ENCODE measurements around the gene TRRAP. TPM values are rescaled to one million over a fixed set of nuclear protein-coding genes. Genes with fewer than 3 reads are reported as not detected.
A peak's percentile ranks its signal among the peaks of the same experiment; 100 is the strongest.

The TRRAP gene
- total RNA-seq, 8 experiments from 2014 or later = 11.7 to 55.6 (median 22.7) TPM

DNA sequence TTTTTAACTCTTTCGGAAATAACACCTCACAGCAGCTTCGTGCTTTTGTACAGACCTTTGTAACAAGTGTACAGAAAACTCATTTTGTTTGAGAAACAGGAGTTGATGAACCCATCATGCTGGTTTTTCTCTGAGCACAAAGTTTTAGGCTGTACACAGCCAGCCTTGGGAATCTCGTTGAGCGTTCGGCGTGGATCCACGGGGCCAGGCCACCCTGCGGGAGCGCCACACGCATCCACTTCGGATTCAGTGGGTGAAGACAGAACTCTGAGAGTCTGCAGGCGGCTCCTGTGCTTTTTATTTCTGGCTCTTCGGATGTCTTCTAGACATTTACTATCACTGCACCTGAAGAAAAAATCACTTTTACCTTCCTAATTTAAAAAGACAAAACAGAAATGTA is 134.4 kb downstream of the TRRAP start:
- Histone ChIP-seq H3K27ac (no peak overlapping the region), H3K4me1 (replicated peaks in 1 of 2) (no peaks in the 10 kb centered on the region), H3K4me3 (no peak overlapping the region)
- in situ Hi-C loops (cut with MboI; ENCODE audit: low pct_unique_long_range_greater_than_20kb in 2 of 9, low sequenced_read_pairs in 9 of 9, unreplicated experiment in 9 of 9) = no loop called here
- 90 to 100% (median 96%) methylated on average over 2 to 13 of the region's 13 CpGs; no CpG with 5 or more reads in 1 of the 10 experiments for WGBS, 10 experiments
- no peak for ATAC-seq (replicated peaks in 6 of 8)

DNA sequence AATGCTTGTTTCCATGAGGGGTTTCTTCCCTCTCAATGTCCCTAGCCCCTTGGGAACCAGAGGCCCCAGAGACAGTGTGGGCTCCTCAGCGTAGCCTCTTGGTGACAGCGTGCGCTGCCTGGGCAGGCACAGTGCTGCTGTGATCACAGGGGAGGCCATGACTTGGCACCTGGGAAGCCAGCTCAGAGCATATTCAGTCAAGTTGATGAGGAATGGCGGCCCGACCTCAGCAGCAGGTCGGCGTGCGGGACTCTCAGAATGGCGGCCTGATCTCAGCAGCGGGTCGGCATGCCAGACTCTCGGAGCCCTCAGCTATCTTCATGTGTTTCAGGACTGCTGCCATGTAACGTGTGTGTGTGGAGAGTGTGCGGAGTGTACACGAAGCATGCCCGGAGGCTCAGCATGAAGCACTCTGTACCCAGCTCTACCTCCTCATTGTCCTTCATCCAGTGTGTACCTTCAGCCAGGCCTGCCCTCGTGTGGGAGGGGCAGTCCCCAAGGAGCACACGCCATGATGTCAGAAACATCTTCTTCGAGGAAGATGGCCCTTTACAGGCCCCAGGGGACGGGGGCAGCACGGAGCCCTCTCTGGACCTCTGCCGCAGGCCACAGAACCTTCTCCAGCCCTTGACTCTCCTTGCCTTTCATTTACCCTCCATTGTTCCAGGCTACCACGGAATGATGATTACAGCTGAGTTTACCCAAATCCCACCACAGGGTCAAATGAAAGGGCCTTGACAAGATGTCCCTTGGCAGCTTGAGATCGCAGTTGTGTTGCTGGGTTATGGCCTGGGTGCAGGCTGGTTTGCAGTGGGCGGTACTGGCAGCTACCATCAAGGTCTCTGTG is 135.2 kb downstream of the TRRAP start:
- peak in 2 of 8 experiments; percentile 17 to 24 for ATAC-seq (replicated peaks in 6 of 8)
- no peak overlapping the region for H3K27ac ChIP-seq
- H3K4me3 ChIP-seq = no peak overlapping the region
- in situ Hi-C loops (cut with MboI; ENCODE audit: low pct_unique_long_range_greater_than_20kb in 2 of 9, low sequenced_read_pairs in 9 of 9, unreplicated experiment in 9 of 9) = no loop called here
- H3K4me1 ChIP-seq (replicated peaks in 1 of 2) = no peaks in the 10 kb centered on the region
- WGBS, 10 experiments = 68 to 100% (median 92%) methylated on average over 2 to 10 of the region's 25 CpGs; no CpG with 5 or more reads in 2 of the 10 experiments

DNA sequence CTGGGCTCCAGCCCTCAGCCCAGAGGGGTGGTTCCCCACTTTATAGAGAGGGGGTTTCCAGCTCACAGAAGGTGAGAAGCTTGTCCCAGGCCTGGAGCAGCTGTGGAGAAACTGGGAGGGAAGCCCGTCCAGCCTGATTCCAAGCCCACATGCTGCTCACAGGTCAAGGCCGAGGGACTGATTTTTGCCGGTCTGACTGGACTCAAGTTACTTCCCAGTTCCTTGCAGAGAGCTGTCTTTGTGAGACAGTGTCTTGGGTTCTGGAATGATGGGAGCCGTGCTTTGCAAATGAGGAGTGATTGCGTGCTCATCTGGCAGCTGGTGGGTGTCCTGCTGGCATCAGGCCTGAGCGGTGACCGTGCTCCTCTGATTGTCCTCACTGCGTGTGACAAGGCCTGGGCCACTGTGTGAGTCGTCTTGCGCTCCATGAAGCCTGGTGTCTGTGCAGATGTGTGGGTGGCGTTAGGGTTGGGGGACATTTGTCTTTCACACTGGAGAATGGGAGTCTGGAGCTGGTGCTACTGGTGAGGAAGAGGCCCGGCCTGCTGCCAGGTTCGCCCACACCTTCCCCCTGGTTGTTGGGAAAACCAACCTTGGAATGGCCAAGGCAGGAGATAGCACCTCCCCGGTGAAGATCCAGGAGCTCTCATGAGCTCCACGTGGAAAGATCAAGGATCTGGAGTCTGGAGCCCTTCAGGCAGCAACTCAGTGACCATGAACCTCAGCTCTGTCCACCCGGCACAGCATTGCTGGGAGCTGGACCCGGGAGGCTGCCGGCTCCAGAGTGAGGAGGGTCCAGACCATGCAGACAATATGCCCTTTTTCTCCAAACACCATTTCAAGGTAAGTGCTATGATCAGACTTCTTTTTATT is 136.0 kb downstream of the TRRAP start:
- in situ Hi-C loops (cut with MboI; ENCODE audit: low pct_unique_long_range_greater_than_20kb in 2 of 9, low sequenced_read_pairs in 9 of 9, unreplicated experiment in 9 of 9) = no loop called here
- no peaks in the 10 kb centered on the region for H3K4me1 ChIP-seq (replicated peaks in 1 of 2)
- 80 to 100% (median 98%) methylated on average over 1 to 6 of the region's 18 CpGs; no CpG with 5 or more reads in 3 of the 10 experiments for WGBS, 10 experiments
- H3K4me3 ChIP-seq = no peak overlapping the region
- no peak overlapping the region for H3K27ac ChIP-seq
- peak in 1 of 8 experiments; percentile 21 for ATAC-seq (replicated peaks in 6 of 8)

DNA sequence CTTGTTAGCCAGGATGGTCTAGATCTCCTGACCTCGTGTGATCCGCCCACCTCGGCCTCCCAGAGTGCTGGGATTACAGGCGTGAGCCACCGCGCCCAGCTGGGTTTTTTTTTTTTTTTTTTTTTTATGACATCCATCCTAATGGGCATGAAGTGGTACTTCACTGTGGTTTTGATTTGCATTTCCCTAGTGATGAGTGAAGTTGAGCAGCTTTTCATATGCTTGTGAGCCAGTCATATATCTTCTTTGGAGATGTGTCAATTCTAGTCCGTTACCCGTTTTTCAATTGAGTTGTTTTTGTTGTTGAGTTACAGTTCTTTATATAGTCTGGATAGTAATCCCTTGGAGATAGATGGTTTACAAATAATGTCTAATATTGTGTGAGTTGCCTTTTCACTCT is 137.9 kb downstream of the TRRAP start:
- WGBS, 10 experiments = 80 to 100% (median 100%) methylated on average over 2 to 7 of the region's 8 CpGs; no CpG with 5 or more reads in 3 of the 10 experiments
- H3K4me3 ChIP-seq = no peak overlapping the region
- H3K27ac ChIP-seq = no peak overlapping the region
- ATAC-seq (replicated peaks in 6 of 8) = no peak
- in situ Hi-C loops (cut with MboI; ENCODE audit: low pct_unique_long_range_greater_than_20kb in 2 of 9, low sequenced_read_pairs in 9 of 9, unreplicated experiment in 9 of 9) = no loop called here
- H3K4me1 ChIP-seq (replicated peaks in 1 of 2) = no peaks in the 10 kb centered on the region

DNA sequence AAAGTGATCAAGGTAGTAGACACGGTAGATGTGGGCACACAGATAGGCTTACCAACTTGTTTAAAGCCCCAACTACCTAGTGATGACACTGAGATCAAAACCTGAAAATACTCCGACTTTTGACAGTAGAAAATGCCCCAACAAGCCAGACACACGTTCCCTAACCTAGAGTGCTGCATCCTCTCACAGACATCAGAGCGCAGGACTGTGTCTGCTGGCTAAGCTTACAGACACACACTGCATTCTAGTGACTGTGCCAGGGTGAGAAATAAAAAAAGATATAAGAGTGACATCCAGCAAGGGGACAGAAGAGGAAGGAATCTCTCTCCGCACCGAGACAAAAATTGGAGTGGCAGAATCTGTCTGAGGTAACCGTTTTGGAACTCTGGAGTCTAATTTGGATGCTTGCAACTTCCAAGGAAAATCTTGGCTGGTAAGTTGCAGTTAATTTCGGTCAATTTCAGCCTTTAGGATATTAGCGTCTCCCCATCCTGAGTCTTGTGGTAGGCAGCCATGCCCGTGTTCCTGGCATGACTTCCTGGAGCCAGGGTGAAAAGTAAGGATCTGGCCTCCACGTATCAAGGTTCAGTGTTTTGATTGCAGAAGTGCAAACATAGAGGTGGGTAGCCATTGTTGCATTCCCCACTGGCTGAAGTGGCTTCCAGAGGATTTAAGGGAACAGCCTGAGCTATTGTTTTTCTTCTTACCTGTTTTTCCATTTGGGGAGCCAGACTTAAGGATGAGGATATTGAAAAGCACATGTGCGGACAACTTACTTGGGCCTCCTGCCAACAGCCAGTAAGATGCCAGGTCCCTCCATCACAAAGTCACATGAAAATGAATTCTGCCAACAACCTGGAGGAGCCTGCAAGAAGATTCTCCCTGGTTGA is 141.4 kb downstream of the TRRAP start:
- in situ Hi-C loops (cut with MboI; ENCODE audit: low pct_unique_long_range_greater_than_20kb in 2 of 9, low sequenced_read_pairs in 9 of 9, unreplicated experiment in 9 of 9) = no loop called here
- Histone ChIP-seq H3K4me1 (replicated peaks in 1 of 2) (no peaks in the 10 kb centered on the region), H3K4me3 (no peak overlapping the region), H3K27ac (no peak overlapping the region)
- WGBS, 10 experiments = 70 to 100% (median 88%) methylated on average over 2 to 9 of the region's 12 CpGs; no CpG with 5 or more reads in 2 of the 10 experiments
- no peak for ATAC-seq (replicated peaks in 6 of 8)

DNA sequence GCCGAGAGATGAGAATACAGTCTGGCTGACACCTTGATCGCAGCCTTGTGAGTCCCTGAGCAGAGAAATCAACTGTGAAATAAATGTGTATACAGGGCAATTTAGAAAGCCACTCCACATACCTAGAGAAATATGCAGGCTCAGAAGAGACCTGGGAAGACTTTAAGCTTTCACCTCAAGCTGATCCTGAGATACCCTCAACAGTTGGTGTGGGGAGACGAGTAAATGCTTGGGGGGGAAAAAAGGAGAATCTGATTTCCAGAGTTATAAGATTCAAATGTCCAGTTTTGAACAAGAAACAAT is 142.0 kb downstream of the TRRAP start:
- in situ Hi-C loops (cut with MboI; ENCODE audit: low pct_unique_long_range_greater_than_20kb in 2 of 9, low sequenced_read_pairs in 9 of 9, unreplicated experiment in 9 of 9) = no loop called here
- ATAC-seq (replicated peaks in 6 of 8) = no peak
- WGBS, 10 experiments = 77 to 100% (median 92%) methylated on average over 1 to 3 of the region's 3 CpGs
- Histone ChIP-seq H3K4me3 (no peak overlapping the region), H3K27ac (no peak overlapping the region), H3K4me1 (replicated peaks in 1 of 2) (no peaks in the 10 kb centered on the region)

DNA sequence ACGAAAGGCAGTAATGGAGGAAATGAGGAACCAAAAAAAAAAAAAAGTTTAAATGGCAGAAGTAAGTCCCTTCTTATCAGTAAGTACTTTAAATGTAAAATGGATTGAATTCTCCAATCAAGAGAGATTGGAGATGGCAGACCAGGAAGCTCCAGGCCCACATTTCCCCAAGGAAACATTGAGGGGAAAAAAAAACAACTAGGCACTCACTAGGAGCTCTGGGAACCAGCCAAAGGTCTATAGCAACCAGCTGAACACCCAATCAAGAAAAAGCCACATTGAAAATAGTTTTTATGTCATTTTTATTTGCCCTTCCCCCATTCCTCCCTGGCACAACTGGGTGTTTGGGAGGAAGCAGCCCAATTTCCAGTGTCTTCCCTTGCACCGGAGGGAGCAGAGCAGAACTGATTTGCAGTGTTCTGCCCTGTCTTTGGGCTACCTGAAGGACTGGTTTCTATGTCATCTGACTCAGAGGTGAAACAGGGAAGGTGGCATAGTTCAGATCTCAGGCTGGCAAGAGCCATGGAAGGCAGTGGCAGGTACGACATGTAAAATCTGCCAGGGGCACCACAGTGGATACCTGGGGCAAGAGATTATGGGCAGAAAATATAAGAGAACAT is 143.7 kb downstream of the TRRAP start:
- H3K27ac ChIP-seq = no peak overlapping the region
- WGBS, 10 experiments = 67 to 100% (median 95%) methylated on average over 1 to 3 of the region's 3 CpGs; no CpG with 5 or more reads in 1 of the 10 experiments
- peak in 1 of 8 experiments; percentile 41 for ATAC-seq (replicated peaks in 6 of 8)
- no peak overlapping the region for H3K4me3 ChIP-seq
- H3K4me1 ChIP-seq (replicated peaks in 1 of 2) = no peaks in the 10 kb centered on the region
- in situ Hi-C loops (cut with MboI; ENCODE audit: low pct_unique_long_range_greater_than_20kb in 2 of 9, low sequenced_read_pairs in 9 of 9, unreplicated experiment in 9 of 9) = no loop called here

DNA sequence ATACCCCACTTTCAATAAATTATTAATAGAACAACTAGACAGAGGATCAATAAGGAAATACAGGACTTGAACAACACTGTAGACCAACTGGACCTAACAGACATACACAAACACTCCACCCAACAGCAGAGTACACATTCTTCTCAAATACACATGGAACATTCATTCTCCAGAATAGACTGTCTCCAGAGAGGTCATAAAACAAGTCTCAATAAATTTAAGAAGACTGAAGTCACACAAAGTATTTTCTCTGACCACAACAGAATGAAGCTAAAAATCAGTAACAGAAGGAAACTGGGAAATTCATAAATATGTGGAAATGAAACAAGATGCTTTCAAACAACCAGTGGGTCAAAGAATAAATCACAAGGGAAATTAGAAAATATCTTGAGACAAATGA is 145.7 kb downstream of the TRRAP start:
- in situ Hi-C loops (cut with MboI; ENCODE audit: low pct_unique_long_range_greater_than_20kb in 2 of 9, low sequenced_read_pairs in 9 of 9, unreplicated experiment in 9 of 9) = no loop called here
- no peaks in the 10 kb centered on the region for H3K4me1 ChIP-seq (replicated peaks in 1 of 2)

DNA sequence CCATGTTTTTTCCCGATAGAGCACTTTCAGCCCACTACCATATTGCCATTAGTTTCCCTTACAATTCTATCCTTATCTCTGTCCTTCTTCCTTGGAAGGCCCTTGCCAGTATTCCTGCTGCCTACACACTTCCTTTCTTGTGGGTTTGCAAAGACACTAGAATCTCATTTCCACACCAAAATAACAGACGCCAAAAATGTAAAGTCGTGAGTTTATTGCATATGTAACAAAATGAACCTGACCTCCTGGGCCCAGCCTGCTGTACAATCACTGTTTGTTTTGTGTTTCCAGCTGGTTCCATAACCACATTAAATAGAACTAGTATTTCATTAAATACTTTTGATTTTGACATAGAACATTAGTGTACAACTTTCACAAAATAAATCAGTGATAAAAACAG is 148.9 kb downstream of the TRRAP start:
- Histone ChIP-seq H3K4me3 (no peak overlapping the region), H3K27ac (no peak overlapping the region), H3K4me1 (replicated peaks in 1 of 2) (no peaks in the 10 kb centered on the region)
- ATAC-seq (replicated peaks in 6 of 8) = no peak
- in situ Hi-C loops (cut with MboI; ENCODE audit: low pct_unique_long_range_greater_than_20kb in 2 of 9, low sequenced_read_pairs in 9 of 9, unreplicated experiment in 9 of 9) = loop anchor here in 4 of 9 experiments (25.0 kb wide), 1 partner anchor 285 kb away; no protein-coding TSS in a partner anchor
- WGBS, 10 experiments = 36 to 100% (median 93%) methylated on average over 2 to 3 of the region's 3 CpGs; no CpG with 5 or more reads in 1 of the 10 experiments

More for the DNA sequence above, 145.7 kb downstream of the TRRAP start:
- Histone ChIP-seq H3K27ac (no peak overlapping the region), H3K4me3 (no peak overlapping the region)
- peak in 1 of 8 experiments; percentile 54 for ATAC-seq (replicated peaks in 6 of 8)

DNA sequence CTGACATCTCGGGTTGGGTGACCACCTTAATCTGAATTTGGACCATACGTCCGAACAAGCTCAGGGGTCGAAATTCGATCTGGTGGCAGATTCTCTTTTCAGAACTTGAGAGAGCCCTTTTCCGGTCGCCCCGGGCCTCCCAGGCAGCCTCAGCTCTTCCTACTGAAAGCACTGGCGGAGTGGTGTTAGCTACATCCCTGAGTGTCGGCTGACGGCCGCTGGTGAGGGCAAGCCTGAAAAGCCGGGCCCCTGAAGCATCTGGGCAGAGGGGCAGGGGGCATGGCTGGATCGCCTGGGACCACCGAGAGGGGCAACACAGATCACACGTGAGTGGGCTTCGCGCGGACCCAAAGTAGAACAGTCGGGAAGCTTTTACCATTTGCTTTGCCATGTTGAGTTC is 149.5 kb downstream of the TRRAP start:
- Histone ChIP-seq H3K27ac (no peak overlapping the region), H3K4me1 (replicated peaks in 1 of 2) (no peaks in the 10 kb centered on the region), H3K4me3 (no peak overlapping the region)
- WGBS, 10 experiments = 86 to 100% (median 91%) methylated on average over 1 to 19 of the region's 20 CpGs; no CpG with 5 or more reads in 1 of the 10 experiments
- ATAC-seq (replicated peaks in 6 of 8) = no peak
- in situ Hi-C loops (cut with MboI; ENCODE audit: low pct_unique_long_range_greater_than_20kb in 2 of 9, low sequenced_read_pairs in 9 of 9, unreplicated experiment in 9 of 9) = loop anchor here in 4 of 9 experiments (25.0 kb wide), 1 partner anchor 284 kb away; no protein-coding TSS in a partner anchor

DNA sequence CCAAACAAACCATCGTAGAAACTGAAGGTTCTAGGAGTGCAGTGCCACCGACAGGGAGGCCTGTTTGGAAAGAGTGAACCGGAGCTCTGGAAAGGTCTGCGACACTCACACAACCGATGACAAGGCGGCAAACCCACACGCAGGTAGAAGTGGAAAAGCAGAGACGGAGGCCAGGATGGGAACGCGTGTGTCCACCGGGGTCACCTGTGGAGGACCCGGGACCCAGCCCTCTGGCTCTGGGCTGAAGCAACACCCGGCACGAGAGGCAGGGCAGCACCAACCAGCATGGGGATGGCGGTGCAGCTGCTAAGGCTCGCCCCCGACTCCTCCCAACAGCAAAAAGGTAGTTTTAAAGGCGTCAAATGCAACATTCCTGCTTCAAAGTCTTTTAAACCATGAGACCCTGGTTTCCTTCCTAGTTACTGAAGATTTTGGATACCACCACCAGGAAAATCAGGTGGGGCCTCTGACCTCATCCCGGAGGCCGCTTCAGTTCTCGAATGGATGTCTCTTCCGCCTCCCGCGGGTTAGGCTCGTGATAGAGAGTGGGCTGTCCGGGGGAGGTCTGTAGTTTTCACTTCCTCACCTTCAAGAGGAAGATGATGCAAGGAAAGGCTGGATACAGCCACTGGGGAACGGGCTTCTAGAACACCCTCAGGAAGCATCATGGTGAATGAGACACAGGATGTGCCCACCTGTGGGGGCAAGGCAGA is 150.1 kb downstream of the TRRAP start:
- in situ Hi-C loops (cut with MboI; ENCODE audit: low pct_unique_long_range_greater_than_20kb in 2 of 9, low sequenced_read_pairs in 9 of 9, unreplicated experiment in 9 of 9) = loop anchor here in 4 of 9 experiments (25.0 kb wide), 1 partner anchor 284 kb away; no protein-coding TSS in a partner anchor
- 95 to 100% (median 97%) methylated on average over 1 to 16 of the region's 27 CpGs; no CpG with 5 or more reads in 2 of the 10 experiments for whole genome bisulfite sequencing, 10 experiments
- no peaks in the 10 kb centered on the region for H3K4me1 ChIP-seq (replicated peaks in 1 of 2)
- H3K27ac ChIP-seq = no peak overlapping the region
- peak in 2 of 8 experiments; percentile 11 to 21 for ATAC-seq (replicated peaks in 6 of 8)
- no peak overlapping the region for H3K4me3 ChIP-seq
